Prostate gland (tissue), 2 donors: Measurements from ENCODE around the gene TNRC6A. TPM values are rescaled to one million over a fixed set of nuclear protein-coding genes. Genes with fewer than 3 reads are reported as not detected.

Experiments used
- DNase-seq: peaks from one replicate; pipeline ENCODE4 v3.0.0-alpha.2; 2019; ENCODE audit warnings: low spot score
- H3K27ac ChIP-seq, 2 donors: fragments of 200-600 bp; sonication (generic); 2 replicates each; pipeline ENCODE4 v1.5.1; 2017 to 2019
- H3K27me3 ChIP-seq: fragments of 200-600 bp; sonication (generic); replicated peaks from 2 replicates; pipeline ENCODE4 v1.5.1; 2019; ENCODE audit not compliant: insufficient read depth
- H3K36me3 ChIP-seq, 2 donors: fragments of 200-600 bp; sonication (generic); 1 replicate in 1 of 2; 2 replicates in 1 of 2; pipeline versions ENCODE4 v1.5.1 to v1.8.1; 2017 to 2019
- H3K4me1 ChIP-seq: fragments of 200-600 bp; sonication (generic); replicated peaks from 2 replicates; pipeline ENCODE4 v1.5.1; 2019
- H3K4me3 ChIP-seq, 2 donors: fragments of 200-600 bp; sonication (generic); 2 replicates each; pipeline ENCODE4 v1.5.1; 2017 to 2019
- H3K9me3 ChIP-seq: fragments of 200-600 bp; sonication (generic); 2 replicates; pipeline ENCODE4 v1.5.1; 2017
- POLR2A ChIP-seq: fragments of 450-650 bp; IDR thresholded peaks from one replicate; pipeline ENCODE4 v1.6.1; 2016; ENCODE audit warnings: antibody characterized with exemption, mild to moderate bottlenecking
- POLR2AphosphoS5 ChIP-seq: sonication (generic); formaldehyde crosslinking; IDR thresholded peaks from one replicate; pipeline ENCODE4 v1.6.1; 2017; ENCODE audit warnings: antibody characterized with exemption
- WGBS: methylation state at CpG from one replicate; pipeline ENCODE4 v1.1.5; 2018; 5-methylcytosine and 5-hydroxymethylcytosine counted together
- intact Hi-C: fragments of 100-400 bp; cut with DNase I; formaldehyde crosslinking; loops from one replicate; pipeline ENCODE4 v1.14.2; 2022
- total RNA-seq, 2 donors: library from RNA; depleted of rRNA; stranded (reverse); fragments of >200 nt; gene quantifications; one replicate each; pipeline ENCODE4 v1.1.0, GENCODE V29; 2016
- TF ChIP-seq, protein P1 (sequence below), 4 experiments: fragments of 200-600 bp in 2 of 4; fragments of 450-650 bp in 2 of 4; sonication (generic) in 2 of 4; IDR thresholded peaks; 1 replicate in 3 of 4; 2 replicates in 1 of 4; pipeline ENCODE4 v1.5.1; 2016 to 2019; ENCODE audit warnings: antibody characterized with exemption in 4 of 4, mild to moderate bottlenecking in 2 of 4, moderate library complexity in 2 of 4

The TNRC6A gene
- total RNA-seq, 2 donors from 2014 or later = 37.5 to 65.5 TPM

GRCh38 chr16:24753000-24753399, 23.5 kb downstream of the TNRC6A start:
- no peaks in the 10 kb centered on the region for H3K36me3 ChIP-seq
- no peaks in the 10 kb centered on the region for H3K27me3 ChIP-seq
- H3K4me1 ChIP-seq = no peaks in the 10 kb centered on the region
- TF ChIP-seq, protein P1, sequence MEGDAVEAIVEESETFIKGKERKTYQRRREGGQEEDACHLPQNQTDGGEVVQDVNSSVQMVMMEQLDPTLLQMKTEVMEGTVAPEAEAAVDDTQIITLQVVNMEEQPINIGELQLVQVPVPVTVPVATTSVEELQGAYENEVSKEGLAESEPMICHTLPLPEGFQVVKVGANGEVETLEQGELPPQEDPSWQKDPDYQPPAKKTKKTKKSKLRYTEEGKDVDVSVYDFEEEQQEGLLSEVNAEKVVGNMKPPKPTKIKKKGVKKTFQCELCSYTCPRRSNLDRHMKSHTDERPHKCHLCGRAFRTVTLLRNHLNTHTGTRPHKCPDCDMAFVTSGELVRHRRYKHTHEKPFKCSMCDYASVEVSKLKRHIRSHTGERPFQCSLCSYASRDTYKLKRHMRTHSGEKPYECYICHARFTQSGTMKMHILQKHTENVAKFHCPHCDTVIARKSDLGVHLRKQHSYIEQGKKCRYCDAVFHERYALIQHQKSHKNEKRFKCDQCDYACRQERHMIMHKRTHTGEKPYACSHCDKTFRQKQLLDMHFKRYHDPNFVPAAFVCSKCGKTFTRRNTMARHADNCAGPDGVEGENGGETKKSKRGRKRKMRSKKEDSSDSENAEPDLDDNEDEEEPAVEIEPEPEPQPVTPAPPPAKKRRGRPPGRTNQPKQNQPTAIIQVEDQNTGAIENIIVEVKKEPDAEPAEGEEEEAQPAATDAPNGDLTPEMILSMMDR (IDR thresholded peaks at IDR 0.05) = no peak
- no peak for TF ChIP-seq POLR2AphosphoS5
- intact Hi-C loops = no loop called here
- H3K9me3 ChIP-seq = no peaks in the 10 kb centered on the region
- H3K4me3 ChIP-seq = no peak overlapping the region
- no peak overlapping the region for H3K27ac ChIP-seq
- no peak for DNase-seq

DNA sequence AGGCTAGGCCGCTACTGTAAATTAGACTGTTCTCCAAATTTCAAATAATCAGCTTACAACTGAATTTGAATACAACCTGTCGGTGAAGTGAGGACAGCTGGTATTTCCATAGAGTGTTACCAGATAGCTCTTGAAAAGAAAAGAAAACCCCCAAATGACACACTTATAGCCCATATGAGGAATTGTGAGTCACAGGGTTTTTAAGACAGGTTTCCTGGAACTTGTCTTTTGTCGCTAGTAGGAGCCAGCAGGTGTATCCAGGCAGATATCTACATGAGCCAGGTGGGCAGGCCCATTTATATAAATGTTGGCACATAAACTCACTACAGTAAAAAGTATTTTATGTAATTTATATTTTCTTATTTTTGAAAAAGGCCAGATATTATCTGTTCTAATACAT, 24.0 kb downstream of the TNRC6A start:
- TF ChIP-seq POLR2AphosphoS5 = no peak
- no peak for TF ChIP-seq POLR2A
- TF ChIP-seq, protein P1 (IDR thresholded peaks at IDR 0.05) = no peak
- Histone ChIP-seq H3K27me3 (no peaks in the 10 kb centered on the region), H3K4me3 (no peak overlapping the region), H3K9me3 (no peaks in the 10 kb centered on the region), H3K4me1 (no peaks in the 10 kb centered on the region), H3K36me3 (no peaks in the 10 kb centered on the region), H3K27ac (no peak overlapping the region)
- DNase-seq = no peak
- 80% methylated on average over 3 of the region's 3 CpGs for WGBS
- intact Hi-C loops = no loop called here

GRCh38 chr16:24754543-24754942, 25.1 kb downstream of the TNRC6A start:
- no peak for TF ChIP-seq POLR2A
- TF ChIP-seq, protein P1 (IDR thresholded peaks at IDR 0.05) = no peak
- TF ChIP-seq POLR2AphosphoS5 = no peak
- 86% methylated on average over 2 of the region's 2 CpGs for WGBS
- Histone ChIP-seq H3K4me1 (no peaks in the 10 kb centered on the region), H3K9me3 (no peaks in the 10 kb centered on the region), H3K4me3 (no peak overlapping the region), H3K36me3 (no peaks in the 10 kb centered on the region), H3K27ac (no peak overlapping the region), H3K27me3 (no peaks in the 10 kb centered on the region)
- intact Hi-C loops = no loop called here
- no peak for DNase-seq

- no peaks in the 10 kb centered on the region for H3K4me1 ChIP-seq
- TF ChIP-seq POLR2AphosphoS5 = no peak
- no peak for TF ChIP-seq POLR2A
- TF ChIP-seq, protein P1 (IDR thresholded peaks at IDR 0.05) = no peak
- intact Hi-C loops = no loop called here
- no peak for DNase-seq
- H3K9me3 ChIP-seq = no peaks in the 10 kb centered on the region
- no peaks in the 10 kb centered on the region for H3K27me3 ChIP-seq
- 86% methylated on average over 3 of the region's 3 CpGs for WGBS
- H3K27ac ChIP-seq = no peak overlapping the region
- no peak overlapping the region for H3K4me3 ChIP-seq
- no peaks in the 10 kb centered on the region for H3K36me3 ChIP-seq
Observed at GRCh38 chr16:24755201-24755874, 25.9 kb downstream of the TNRC6A start.

- TF ChIP-seq, protein P1 (IDR thresholded peaks at IDR 0.05) = no peak
- no peak for TF ChIP-seq POLR2A
- no peak for TF ChIP-seq POLR2AphosphoS5
- Histone ChIP-seq H3K9me3 (no peaks in the 10 kb centered on the region), H3K36me3 (no peaks in the 10 kb centered on the region), H3K27ac (no peak overlapping the region), H3K4me1 (no peaks in the 10 kb centered on the region), H3K27me3 (no peaks in the 10 kb centered on the region), H3K4me3 (no peak overlapping the region)
- intact Hi-C loops = no loop called here
- DNase-seq = no peak
- 89% methylated on average over 2 of the region's 2 CpGs for WGBS
Observed at GRCh38 chr16:24758373-24758772, 28.9 kb downstream of the TNRC6A start.
